Measurements from ENCODE around the gene RNF217. TPM values are rescaled to one million over a fixed set of nuclear protein-coding genes. Genes with fewer than 3 reads are reported as not detected.
"Not testable (repeated sequence)": the region's sequence is repeated elsewhere in the genome, so short reads cannot be mapped to it uniquely, and the experiment has no call there.

Gene RNF217
- total RNA-seq, 1 donor from 2014 or later, result 9.0 TPM

- no peak for DNase-seq
- ATAC-seq (ENCODE audit: poor library complexity), result no peak
- intact Hi-C loops (cut with DNase I), result no loop called here
These were observed 140.7 kb downstream of the RNF217 start for GRCh38 chr6:125102891-125103290.

GRCh38 chr6:125104425-125104824 is 142.2 kb downstream of the RNF217 start:
- intact Hi-C loops (cut with DNase I), result no loop called here
- ATAC-seq (ENCODE audit: poor library complexity) (no peak), DNase-seq (no peak)

DNA sequence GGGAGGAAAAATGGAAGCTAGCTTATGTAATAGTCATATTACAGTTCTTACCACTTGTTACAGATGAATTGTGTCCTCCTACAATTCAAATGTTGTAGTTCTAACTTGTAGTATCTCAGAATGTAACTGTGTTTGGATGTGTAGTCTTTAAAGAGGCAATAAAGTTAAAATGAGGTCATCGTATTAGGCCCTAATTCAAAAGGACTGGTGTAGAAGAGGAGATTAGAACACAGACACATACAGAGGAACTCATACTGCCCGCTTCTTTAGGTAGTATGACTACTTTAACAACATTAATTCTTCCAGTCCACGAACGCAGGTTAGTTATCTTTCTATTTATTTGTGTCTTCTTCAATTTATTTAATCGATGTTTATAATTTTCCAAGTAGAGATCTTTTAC is 144.8 kb downstream of the RNF217 start:
- intact Hi-C loops (cut with DNase I), result no loop called here
- no peak for DNase-seq
- ATAC-seq (ENCODE audit: poor library complexity), result no peak

GRCh38 chr6:125107896-125108295 is 145.7 kb downstream of the RNF217 start:
- DNase-seq, result no peak
- no peak for ATAC-seq (ENCODE audit: poor library complexity)
- intact Hi-C loops (cut with DNase I), result no loop called here

- no peak for ATAC-seq (ENCODE audit: poor library complexity)
- no peak for DNase-seq
- intact Hi-C loops (cut with DNase I), result no loop called here
These were observed 147.8 kb downstream of the RNF217 start for GRCh38 chr6:125110056-125110455.

GRCh38 chr6:125111219-125111983 is 149.2 kb downstream of the RNF217 start:
- no peak for DNase-seq
- no peak for ATAC-seq (ENCODE audit: poor library complexity)
- intact Hi-C loops (cut with DNase I), result no loop called here

GRCh38 chr6:125112934-125113333 is 150.7 kb downstream of the RNF217 start:
- DNase-seq (no peak), ATAC-seq (ENCODE audit: poor library complexity) (no peak)
- intact Hi-C loops (cut with DNase I), result no loop called here

- ATAC-seq (ENCODE audit: poor library complexity) (peak; percentile 53), DNase-seq (no peak)
- intact Hi-C loops (cut with DNase I), result loop anchor here (2.0 kb wide), 1 partner anchor 244 kb away; no protein-coding TSS in a partner anchor
These were observed 152.1 kb downstream of the RNF217 start for GRCh38 chr6:125114248-125114858.

GRCh38 chr6:125116170-125116569 is 153.9 kb downstream of the RNF217 start:
- intact Hi-C loops (cut with DNase I), result no loop called here
- no peak for ATAC-seq (ENCODE audit: poor library complexity)
- no peak for DNase-seq

- no peak for ATAC-seq (ENCODE audit: poor library complexity)
- intact Hi-C loops (cut with DNase I), result no loop called here
- no peak for DNase-seq
These were observed 154.5 kb downstream of the RNF217 start for GRCh38 chr6:125116710-125117109.

DNA sequence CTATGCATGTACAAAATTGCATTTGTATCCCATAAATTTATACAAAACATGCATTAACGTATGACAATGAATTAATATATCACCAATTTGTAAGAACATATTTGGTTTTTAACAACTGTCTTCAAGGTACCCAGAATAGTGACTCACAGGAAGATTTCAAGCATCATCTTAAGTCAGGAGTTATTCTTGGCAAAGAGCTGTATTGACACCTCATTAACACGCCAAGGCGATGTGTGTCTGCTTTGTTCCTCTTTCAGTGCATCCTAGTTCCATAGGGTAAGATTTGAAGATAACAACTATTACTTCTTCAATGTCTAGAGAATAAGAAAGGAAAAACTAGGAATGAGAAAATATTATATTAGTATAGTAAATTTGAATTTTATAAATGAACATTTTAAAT is 155.6 kb downstream of the RNF217 start:
- no peak for ATAC-seq (ENCODE audit: poor library complexity)
- intact Hi-C loops (cut with DNase I), result no loop called here
- DNase-seq, result no peak

GRCh38 chr6:125120054-125120590 is 157.9 kb downstream of the RNF217 start:
- DNase-seq (no peak), ATAC-seq (ENCODE audit: poor library complexity) (no peak)
- intact Hi-C loops (cut with DNase I), result no loop called here

DNA sequence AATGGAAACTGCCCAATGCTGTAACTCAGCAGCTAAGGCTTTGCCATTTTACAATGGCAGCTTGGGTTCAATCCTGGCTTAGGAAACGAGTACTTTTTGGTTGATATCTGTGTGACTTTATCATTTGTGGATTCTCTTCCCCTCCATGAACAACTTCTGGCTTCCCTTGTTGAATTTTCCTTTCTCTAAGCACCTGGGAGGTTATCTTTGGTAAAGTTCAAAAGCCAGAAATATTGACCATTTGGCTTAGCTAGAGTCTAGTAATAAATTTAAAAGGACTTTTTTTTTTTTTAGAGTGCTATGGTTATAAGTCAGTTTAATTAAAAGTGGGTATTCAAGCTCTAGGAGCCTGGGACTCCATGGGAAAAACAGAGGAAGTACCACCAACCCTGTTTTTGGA is 159.7 kb downstream of the RNF217 start:
- DNase-seq (no peak), ATAC-seq (ENCODE audit: poor library complexity) (no peak)
- intact Hi-C loops (cut with DNase I), result no loop called here

DNA sequence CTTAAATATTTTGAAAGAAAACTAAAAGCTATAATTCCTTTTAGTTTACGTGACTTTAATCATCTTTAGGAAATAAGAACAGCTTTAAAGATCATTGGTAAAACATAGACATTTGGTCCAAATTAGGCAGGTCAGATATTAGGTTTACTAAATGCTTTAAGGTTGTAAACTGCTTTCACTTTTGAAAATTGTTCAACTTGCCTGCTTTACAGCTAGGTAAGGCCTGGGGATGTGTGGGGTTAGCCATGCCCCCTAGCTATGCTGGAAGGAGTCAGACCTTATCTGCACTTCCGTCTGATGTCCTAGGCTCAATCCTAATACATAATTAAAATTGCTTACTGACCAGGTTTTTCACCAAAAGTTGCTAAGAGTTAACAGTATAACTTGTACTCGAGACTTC is 160.8 kb downstream of the RNF217 start:
- intact Hi-C loops (cut with DNase I), result no loop called here
- ATAC-seq (ENCODE audit: poor library complexity) (no peak), DNase-seq (no peak)

- intact Hi-C loops (cut with DNase I), result no loop called here
- ATAC-seq (ENCODE audit: poor library complexity), result no peak
These were observed 161.3 kb downstream of the RNF217 start for GRCh38 chr6:125123468-125124048.

GRCh38 chr6:125124049-125124669 is 161.9 kb downstream of the RNF217 start:
- DNase-seq (no peak), ATAC-seq (ENCODE audit: poor library complexity) (no peak)
- intact Hi-C loops (cut with DNase I), result no loop called here

More at GRCh38 chr6:125123468-125124048, 161.3 kb downstream of the RNF217 start:
- no peak for DNase-seq

GRCh38 chr6:125125856-125126255 is 163.6 kb downstream of the RNF217 start:
- ATAC-seq (ENCODE audit: poor library complexity); intact Hi-C loops (cut with DNase I); DNase-seq: not testable (repeated sequence)

DNA sequence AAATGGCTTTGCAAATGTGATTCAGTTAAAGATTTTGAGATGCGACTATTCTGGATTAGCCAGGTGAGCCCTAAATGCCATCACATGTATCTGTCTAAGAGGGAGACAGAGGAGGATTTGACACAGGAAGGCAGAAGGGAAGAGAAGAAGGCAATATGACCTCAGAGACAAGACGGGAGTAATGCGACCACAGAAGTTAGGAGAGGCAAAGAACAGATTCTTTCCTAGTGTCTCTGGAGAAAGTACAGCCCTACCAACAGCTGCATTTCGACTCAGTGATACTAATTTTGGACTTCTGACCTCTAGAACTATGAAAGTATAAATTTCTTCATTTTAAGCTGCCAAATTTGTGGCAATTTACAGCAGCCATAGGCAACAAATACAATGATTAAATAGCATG is 167.1 kb downstream of the RNF217 start:
- ATAC-seq (ENCODE audit: poor library complexity), result no peak
- DNase-seq, result no peak
- intact Hi-C loops (cut with DNase I), result no loop called here

GRCh38 chr6:125132058-125132457 is 169.8 kb downstream of the RNF217 start:
- ATAC-seq (ENCODE audit: poor library complexity) (no peak), DNase-seq (no peak)
- intact Hi-C loops (cut with DNase I), result no loop called here
